Inflammatory macrophage treated with lipopolysaccharide for 4 hours (primary cell): ENCODE data around the gene WIZ.
"Not testable (repeated sequence)": the region's sequence is repeated elsewhere in the genome, so short reads cannot be mapped to it uniquely, and the experiment has no call there.

Experiments
- DNase-seq: peaks from one replicate; pipeline ENCODE4 v3.0.0-alpha.2; 2020

Gene WIZ

DNA sequence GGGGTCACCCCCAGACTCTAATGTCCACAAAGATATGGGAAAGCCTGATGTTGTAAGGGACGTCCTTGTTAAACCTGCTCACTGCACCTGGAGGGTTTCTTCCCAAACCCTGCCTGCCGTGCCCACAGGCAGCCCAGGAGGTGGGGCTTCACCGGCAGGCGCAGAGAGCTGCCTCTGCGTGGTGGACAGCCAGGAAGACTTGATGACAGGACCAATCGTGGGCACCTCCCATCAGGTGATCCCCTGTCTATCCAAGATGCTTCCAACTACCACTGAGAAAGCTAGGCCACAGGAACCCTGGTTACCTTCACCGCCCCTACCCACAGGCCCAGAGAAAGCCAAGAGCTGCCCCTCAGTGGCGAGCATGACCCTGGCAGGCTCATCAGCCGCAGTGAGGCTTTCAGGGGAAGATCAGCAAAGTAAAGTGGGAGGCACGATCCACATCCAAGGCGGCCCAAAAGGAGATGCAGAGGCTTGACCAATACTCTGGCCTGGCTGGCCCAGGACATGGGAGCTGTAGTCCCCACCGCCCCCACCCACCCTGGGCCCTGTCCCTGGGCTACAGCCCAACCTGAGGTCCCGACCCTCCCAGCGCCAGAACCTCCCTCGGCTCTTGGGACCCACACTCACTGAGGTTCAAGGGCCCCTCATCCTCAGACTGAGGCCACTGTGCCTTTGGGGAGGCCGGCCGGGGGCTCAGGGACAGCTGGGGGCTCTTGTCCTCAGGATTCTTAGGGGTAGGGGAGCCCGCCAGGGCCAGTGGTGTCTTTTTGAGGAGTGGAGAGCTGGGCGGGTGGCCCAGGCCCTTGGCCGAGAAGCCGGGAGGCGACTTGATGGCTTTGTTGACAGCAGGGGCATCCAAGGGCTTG, 20.6 kb downstream of the WIZ start:
- DNase-seq, result no peak

GRCh38 chr19:15427991-15428471, 21.7 kb downstream of the WIZ start:
- DNase-seq, result no peak

DNA sequence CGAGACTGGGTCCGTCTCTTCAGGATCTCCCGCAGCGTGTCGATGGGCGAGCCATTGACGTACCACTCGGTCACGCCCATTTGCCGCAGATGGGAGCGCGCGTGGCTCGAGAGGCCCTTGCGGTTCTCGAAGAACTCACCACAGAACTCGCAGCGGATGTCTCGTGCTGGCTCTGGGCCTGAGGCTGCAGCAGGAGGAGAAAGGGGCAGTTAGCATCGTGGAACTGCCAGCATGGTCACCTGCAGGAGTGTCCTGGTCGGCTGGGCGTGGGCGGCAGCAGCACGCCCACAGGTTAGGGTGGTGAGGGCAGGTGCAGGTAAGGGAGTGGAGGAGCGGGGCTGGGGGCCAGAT, 22.4 kb downstream of the WIZ start:
- no peak for DNase-seq

- DNase-seq, result no peak
Measured at GRCh38 chr19:15426485-15427349, 23.0 kb downstream of the WIZ start.

- DNase-seq, result no peak
Measured at GRCh38 chr19:15425321-15425950, 24.3 kb downstream of the WIZ start.

DNA sequence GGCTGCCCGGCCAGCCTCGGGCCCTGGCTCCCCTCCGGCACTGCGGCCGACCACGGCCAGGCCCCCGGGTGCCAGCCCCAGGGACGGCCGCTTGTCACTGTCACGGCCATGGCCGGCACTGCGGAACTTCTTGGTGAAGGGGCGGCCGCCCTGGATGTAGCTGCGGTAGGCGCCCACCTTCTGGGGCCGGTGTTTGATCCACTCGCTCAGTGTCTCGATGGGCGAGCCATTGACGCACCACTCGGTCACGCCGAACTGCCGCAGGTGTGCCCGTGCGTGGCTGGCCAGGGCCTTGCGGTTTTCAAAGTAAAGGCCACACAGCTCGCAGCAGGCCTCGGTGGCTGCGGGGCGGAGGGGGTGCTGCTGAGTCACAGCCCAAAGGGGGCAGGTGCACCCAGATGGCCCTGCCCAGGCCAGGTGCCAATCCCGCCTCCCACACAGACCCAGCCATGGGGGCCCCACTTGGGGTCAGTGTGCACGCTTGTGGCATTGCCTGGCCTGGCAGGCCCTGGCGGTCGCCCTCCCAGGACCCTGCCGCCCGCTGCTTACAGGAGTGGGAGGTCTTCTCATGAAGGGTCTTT, 25.0 kb downstream of the WIZ start:
- no peak for DNase-seq

DNA sequence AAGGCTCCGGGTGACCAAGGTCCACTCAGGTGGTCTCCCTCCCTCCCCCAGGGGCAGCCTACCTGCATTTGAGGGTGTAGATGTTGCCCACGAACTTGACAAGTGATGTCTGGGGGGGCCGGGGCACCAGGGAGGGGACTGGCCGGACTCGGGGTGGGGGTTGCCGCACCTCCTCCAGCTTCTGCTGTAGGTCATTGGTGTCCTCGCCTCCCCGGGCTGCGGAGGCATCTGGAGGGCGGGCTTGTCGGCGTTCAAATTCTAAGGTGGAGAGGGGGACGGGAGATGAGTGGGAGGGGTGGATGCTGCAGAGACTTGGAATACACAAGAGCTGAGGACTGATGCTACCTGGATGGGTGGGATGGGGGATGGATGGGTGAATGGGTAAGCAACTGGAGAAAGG, 25.6 kb downstream of the WIZ start:
- DNase-seq, result no peak

DNA sequence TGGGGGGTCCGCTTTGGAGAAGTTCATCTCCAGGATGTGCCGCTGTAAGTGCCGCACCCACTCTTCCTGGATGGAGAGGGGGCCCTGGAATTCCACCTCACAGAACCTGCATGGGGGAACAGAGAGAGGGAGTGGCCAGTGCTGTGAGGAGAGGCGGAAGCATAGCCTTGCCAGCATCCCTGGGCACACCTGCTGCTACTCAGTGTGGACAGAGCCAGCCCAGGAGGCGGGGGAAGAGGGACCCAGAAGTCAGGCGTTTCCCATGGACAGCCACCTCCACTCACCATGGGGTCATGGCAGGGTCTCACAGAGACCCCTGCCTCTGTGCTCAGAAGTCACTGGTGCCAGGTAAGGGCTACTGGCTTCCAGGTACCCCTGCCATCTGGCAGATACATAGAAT, 26.6 kb downstream of the WIZ start:
- no peak for DNase-seq

DNA sequence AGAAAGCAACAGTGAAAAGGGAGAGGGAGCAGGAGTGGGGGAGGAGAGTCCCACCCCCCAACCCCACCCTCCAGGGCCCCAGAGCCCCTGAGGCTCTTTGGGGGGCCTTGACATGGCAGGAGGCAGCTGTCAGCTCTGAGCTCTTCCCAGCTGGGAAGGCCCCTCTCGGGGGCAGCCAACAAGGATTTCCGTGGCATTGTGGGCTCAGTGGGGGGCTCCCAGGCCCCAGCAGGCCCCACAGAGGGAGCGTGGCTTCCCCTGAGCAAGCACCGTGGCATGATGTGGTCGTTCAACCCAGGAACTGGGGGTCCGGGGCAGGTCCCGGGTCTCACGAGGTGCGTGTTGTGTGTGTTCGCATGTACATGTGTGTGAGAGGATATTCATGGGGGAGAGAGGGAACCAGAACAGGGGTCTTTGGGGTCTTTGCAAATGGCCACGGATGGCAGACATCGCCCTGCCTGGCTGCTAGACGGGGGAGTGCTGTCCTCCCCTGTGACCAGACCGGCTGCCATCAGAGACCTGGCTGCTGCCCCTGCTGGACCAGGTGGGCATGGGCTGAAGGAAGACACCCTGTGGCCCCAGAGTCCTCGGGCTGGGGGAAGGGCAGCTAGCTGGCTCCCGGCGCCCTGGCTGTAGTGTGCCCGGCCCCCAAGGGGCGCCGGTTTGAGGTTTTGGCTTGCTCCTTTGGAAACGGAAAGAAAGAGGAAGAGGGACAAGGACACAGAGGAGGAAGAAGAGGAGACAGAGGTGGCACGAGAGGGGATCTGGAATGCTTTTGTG, 27.3 kb downstream of the WIZ start:
- no peak for DNase-seq

DNA sequence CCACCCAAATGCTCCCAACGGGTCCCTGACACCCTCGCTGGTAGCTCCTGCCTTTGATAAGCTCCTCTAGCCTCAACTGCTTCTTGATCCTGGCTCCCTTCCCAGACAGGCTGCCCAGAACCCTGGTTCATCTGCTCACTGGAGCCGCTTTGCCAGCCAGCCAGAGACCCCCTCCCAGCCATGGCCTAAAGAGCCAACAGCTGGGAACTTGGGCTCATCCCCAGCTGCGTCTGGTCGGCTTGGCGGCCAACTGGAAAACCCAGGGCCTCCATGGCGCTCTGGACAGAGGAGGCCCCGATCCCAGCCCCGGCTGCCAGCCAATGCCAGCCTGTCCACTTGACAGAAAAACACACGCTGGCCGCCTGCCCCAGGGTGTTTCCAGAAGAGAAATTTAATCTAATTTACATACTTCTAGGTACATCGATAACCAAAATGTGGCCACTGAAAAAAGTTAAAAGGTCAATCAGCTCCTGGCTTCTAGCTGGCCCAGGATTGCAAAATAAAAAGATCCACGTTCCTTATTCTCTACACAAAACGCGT, 28.0 kb downstream of the WIZ start:
- DNase-seq, result no peak

DNA sequence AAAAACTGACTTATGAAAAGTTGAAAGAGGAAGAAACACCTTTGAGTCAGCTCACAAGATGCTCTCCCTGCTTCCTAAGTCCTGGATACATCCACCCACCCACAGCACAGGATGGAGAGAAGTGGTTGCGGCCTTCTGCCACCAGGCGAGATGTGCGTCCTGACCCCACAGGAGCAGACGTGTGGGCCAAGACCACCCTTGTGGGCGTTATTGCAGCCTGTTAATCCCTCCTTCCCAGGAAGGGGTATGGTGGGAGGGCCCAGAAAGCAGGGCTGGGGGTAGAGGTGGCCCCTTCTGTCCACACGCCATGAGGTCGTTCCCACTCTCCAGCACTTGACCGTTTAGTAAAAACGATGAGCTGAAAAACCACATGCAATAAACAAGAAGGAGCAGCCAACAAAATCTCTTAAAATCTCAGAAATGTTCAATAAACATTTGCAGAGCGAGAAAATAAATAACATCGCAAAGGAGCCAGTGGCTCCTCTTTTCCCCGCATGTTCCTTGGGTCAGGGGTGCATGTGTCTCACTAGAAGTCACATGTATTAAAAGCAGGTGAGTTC, 28.5 kb downstream of the WIZ start:
- no peak for DNase-seq

GRCh38 chr19:15419413-15420025, 30.2 kb downstream of the WIZ start:
- DNase-seq, result no peak

DNA sequence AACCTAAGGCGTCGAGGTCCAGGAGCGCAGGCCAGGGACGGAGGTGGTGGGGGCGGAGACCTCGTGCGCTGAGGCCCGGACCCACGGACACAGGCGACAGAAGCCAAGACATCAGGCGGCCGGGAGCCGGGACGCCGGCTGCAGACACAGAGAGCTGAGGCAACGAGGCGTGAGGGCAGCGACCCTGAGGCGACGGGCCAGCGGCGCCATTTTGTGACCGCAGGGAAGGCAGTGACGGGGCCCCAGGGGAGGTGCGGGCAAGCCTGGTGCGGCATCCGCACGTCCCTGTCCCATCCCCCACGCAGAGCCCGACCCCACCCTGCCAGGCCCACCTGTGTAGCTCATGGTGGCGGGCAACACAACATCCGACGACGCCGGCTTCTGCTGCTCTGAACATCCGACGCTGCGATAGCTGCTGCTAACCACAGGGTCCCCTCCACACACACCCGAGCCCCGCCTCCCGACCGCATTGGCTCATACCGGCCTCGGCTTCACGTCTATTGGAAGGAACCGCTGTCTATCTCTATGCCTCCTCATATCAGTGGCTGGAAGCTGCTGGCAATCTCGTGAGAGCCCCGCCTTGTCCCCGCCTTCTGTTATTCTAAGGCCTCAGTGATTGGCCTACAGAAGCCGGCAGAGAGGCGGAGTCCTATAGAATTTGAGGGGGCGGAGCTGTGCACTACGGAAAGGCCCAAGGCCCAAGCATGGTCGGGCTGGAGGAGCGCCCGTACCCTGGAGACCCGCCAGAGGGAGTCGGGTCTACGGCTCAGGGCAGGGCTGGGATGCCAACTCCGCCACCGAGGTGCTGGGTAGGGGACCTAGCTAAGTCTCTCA, 31.0 kb downstream of the WIZ start, which contains the start of gene AKAP8L:
Gene AKAP8L, minus strand, starts transcription at position 410 of the 834 bp plus-strand sequence. Its CDS starts 65 bp downstream, at position 345.
- peak; percentile 100 for DNase-seq

GRCh38 chr19:15418231-15418578, 31.6 kb downstream of the WIZ start:
- no peak for DNase-seq

- DNase-seq, result no peak
Measured at GRCh38 chr19:15417699-15418098, 32.1 kb downstream of the WIZ start.

DNA sequence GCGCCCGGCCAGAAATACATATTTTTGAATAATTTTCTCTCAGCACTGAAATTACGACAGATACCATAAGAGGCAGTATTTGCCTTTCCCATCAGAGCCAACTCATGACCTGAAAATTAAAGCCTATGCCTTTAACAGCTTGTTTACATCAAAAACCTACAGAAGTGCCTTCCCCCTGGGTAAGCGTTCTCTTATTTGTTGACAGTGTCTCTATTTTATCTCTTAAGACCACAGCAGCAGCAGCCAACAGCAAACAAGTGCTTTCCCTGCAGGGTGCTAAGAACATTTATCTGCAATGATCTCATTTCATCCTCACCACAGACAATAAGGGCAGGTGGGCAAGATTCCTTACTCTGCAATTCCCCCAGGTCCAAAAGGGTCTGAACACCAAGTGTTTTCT, 36.9 kb downstream of the WIZ start:
- no peak for DNase-seq

DNA sequence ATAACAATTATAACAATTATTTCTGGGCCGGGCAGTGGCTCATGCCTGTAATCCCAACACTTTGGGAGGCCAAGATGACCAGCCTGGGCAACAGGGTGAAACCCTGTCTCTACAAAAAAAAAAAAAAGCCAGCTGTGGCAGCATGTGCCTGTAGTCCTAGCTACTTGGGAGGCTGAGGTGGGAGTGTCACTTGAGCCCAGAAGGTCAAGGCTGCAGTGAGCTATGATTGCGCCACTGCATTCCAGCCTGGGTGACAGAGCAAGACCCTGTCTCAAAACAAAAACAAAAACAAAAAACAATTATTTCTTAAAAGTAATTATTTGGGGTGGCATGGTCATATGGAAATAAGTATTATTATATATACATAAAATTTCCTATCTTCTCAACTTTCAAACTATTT, 38.4 kb downstream of the WIZ start:
- not testable (repeated sequence) for DNase-seq

- DNase-seq, result no peak
Measured at GRCh38 chr19:15404780-15405211, 45.0 kb downstream of the WIZ start.

- no peak for DNase-seq
Measured at GRCh38 chr19:15404097-15404779, 45.5 kb downstream of the WIZ start.

- DNase-seq, result no peak
Measured at GRCh38 chr19:15403151-15403531, 46.6 kb downstream of the WIZ start.
